ENCODE measurements around the gene GOSR1.

- TF ChIP-seq CTCF (IDR thresholded peaks at IDR 0.05) (no peak), POLR2A (IDR thresholded peaks at IDR 0.05) (no peak)
Measured at GRCh38 chr17:30550512-30551273, 73.5 kb downstream of the GOSR1 start.
